H1 (cell line): Measurements from ENCODE around the gene TMEM135.

Experiments
- BRCA1 ChIP-seq: IDR thresholded peaks from 2 replicates; pipeline ENCODE4 v1.6.1; 2012; ENCODE audit warnings: low read depth, low read length, improper control_type of control experiment
- CBX5 ChIP-seq: fragments of 300-800, 300-1000 bp; sonication (generic); IDR thresholded peaks from 2 replicates; pipeline ENCODE4 v1.7.1; 2016; ENCODE audit warnings: antibody characterized with exemption, low read length, low read depth
- EZH2 ChIP-seq: fragments of 200-600 bp; sonication (generic); IDR thresholded peaks from 2 replicates; pipeline ENCODE4 v1.7.1; 2012; ENCODE audit warnings: low read depth, mild to moderate bottlenecking, moderate library complexity, low read length, inconsistent platforms; ENCODE audit not compliant: severe bottlenecking
- GABPA ChIP-seq: IDR thresholded peaks from 2 replicates; pipeline ENCODE4 v1.6.1; 2011; ENCODE audit warnings: mild to moderate bottlenecking, low read length, moderate library complexity, borderline replicate concordance; ENCODE audit not compliant: insufficient read depth
- JUND ChIP-seq: IDR thresholded peaks from 2 replicates; pipeline ENCODE4 v1.6.1; 2011; ENCODE audit warnings: mild to moderate bottlenecking, improper control_type of control experiment, low read length
- MAFK ChIP-seq: IDR thresholded peaks from 2 replicates; pipeline ENCODE4 v1.6.1; 2012; ENCODE audit warnings: low read depth, mild to moderate bottlenecking, improper control_type of control experiment, low read length
- MAX ChIP-seq: IDR thresholded peaks from 2 replicates; pipeline ENCODE4 v1.6.1; 2012; ENCODE audit warnings: inconsistent platforms
- POLR2A ChIP-seq, 2 experiments: IDR thresholded peaks; 1 replicate in 1 of 2; 2 replicates in 1 of 2; pipeline ENCODE4 v1.6.1; 2011; ENCODE audit warnings: low read depth in 2 of 2, low read length in 2 of 2, mild to moderate bottlenecking in 2 of 2; ENCODE audit errors: control extremely low read depth in 1 of 2
- POLR2AphosphoS5 ChIP-seq: IDR thresholded peaks from 2 replicates; pipeline ENCODE4 v1.6.1; 2011; ENCODE audit warnings: low read depth, low read length
- RFX5 ChIP-seq: IDR thresholded peaks from 2 replicates; pipeline ENCODE4 v1.6.1; 2011; ENCODE audit warnings: low read depth, low read length, improper control_type of control experiment, borderline replicate concordance
- TAF1 ChIP-seq: IDR thresholded peaks from 2 replicates; pipeline ENCODE4 v1.6.1; 2011; ENCODE audit warnings: mild to moderate bottlenecking, low read depth, low read length
- TBP ChIP-seq: IDR thresholded peaks from 2 replicates; pipeline ENCODE4 v1.6.1; 2011; ENCODE audit warnings: low read depth, low read length, improper control_type of control experiment
- TF ChIP-seq, protein P1 (sequence below), 3 experiments: IDR thresholded peaks; 1 replicate in 2 of 3; 2 replicates in 1 of 3; pipeline versions ENCODE4 v1.5.1 to v1.6.1; 2011; ENCODE audit warnings: low read length in 3 of 3, mild to moderate bottlenecking in 3 of 3, inconsistent platforms in 2 of 3, low read depth in 1 of 3, moderate library complexity in 1 of 3; ENCODE audit not compliant: insufficient read depth in 1 of 3; ENCODE audit errors: control extremely low read depth in 1 of 3
- TF ChIP-seq, protein P2 (sequence below): IDR thresholded peaks from 2 replicates; pipeline ENCODE4 v1.6.1; 2011; ENCODE audit warnings: low read depth, mild to moderate bottlenecking, low read length; ENCODE audit not compliant: insufficient read depth

- TF ChIP-seq JUND (no peak), POLR2AphosphoS5 (no peak), CBX5 (no peak), EZH2 (no peak), RFX5 (no peak), MAFK (no peak), POLR2A (IDR thresholded peaks at IDR 0.05; ENCODE audit: control extremely low read depth in 1 of 2, low read depth in 2 of 2, low read length in 2 of 2) (no peak), TAF1 (no peak), BRCA1 (no peak), MAX (no peak), GABPA (no peak), TBP (no peak)
- TF ChIP-seq, protein P1, sequence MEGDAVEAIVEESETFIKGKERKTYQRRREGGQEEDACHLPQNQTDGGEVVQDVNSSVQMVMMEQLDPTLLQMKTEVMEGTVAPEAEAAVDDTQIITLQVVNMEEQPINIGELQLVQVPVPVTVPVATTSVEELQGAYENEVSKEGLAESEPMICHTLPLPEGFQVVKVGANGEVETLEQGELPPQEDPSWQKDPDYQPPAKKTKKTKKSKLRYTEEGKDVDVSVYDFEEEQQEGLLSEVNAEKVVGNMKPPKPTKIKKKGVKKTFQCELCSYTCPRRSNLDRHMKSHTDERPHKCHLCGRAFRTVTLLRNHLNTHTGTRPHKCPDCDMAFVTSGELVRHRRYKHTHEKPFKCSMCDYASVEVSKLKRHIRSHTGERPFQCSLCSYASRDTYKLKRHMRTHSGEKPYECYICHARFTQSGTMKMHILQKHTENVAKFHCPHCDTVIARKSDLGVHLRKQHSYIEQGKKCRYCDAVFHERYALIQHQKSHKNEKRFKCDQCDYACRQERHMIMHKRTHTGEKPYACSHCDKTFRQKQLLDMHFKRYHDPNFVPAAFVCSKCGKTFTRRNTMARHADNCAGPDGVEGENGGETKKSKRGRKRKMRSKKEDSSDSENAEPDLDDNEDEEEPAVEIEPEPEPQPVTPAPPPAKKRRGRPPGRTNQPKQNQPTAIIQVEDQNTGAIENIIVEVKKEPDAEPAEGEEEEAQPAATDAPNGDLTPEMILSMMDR (IDR thresholded peaks at IDR 0.05; ENCODE audit: control extremely low read depth in 1 of 3, insufficient read depth in 1 of 3, low read depth in 1 of 3, low read length in 3 of 3) = no peak
- TF ChIP-seq, protein P2, sequence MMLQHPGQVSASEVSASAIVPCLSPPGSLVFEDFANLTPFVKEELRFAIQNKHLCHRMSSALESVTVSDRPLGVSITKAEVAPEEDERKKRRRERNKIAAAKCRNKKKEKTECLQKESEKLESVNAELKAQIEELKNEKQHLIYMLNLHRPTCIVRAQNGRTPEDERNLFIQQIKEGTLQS = no peak
Observed at GRCh38 chr11:87187076-87187475, 149.3 kb downstream of the TMEM135 start.
